Activated effector memory CD4-positive, alpha-beta T cell treated with Interleukin-2 at 50 U/mL for 16 hours (primary cell): ENCODE results near the gene ZNRF4.
"Not testable (repeated sequence)": the region's sequence is repeated elsewhere in the genome, so short reads cannot be mapped to it uniquely, and the experiment has no call there.

Experiments
- DNase-seq: peaks from one replicate; pipeline ENCODE4 v3.0.0-alpha.2; 2020

The ZNRF4 gene, protein sequence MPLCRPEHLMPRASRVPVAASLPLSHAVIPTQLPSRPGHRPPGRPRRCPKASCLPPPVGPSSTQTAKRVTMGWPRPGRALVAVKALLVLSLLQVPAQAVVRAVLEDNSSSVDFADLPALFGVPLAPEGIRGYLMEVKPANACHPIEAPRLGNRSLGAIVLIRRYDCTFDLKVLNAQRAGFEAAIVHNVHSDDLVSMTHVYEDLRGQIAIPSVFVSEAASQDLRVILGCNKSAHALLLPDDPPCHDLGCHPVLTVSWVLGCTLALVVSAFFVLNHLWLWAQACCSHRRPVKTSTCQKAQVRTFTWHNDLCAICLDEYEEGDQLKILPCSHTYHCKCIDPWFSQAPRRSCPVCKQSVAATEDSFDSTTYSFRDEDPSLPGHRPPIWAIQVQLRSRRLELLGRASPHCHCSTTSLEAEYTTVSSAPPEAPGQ

DNA sequence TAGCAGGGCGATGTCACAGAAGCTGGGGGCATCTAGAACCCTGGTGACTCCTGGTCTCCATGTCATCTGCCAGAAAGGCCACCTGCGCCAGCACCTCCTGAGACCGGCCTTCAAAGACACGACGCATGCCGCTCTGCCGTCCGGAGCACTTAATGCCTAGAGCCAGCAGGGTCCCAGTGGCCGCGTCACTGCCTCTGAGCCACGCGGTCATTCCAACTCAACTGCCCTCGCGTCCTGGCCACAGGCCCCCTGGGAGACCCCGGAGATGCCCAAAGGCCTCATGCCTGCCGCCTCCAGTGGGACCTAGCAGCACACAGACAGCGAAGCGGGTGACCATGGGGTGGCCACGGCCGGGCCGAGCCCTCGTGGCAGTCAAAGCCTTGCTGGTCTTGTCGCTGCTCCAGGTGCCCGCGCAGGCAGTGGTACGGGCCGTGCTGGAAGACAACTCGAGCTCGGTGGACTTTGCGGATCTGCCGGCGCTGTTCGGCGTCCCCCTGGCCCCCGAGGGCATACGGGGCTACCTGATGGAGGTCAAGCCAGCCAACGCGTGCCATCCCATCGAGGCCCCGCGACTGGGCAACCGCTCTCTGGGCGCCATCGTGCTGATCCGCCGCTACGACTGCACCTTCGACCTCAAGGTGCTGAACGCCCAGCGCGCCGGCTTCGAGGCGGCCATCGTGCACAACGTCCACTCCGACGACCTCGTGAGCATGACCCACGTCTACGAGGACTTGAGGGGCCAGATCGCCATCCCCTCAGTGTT is at the start of gene ZNRF4:
Gene ZNRF4, plus strand, starts transcription at position 51 of the 763 bp plus-strand sequence. Its CDS starts 75 bp downstream, at position 126.
- no peak for DNase-seq

DNA sequence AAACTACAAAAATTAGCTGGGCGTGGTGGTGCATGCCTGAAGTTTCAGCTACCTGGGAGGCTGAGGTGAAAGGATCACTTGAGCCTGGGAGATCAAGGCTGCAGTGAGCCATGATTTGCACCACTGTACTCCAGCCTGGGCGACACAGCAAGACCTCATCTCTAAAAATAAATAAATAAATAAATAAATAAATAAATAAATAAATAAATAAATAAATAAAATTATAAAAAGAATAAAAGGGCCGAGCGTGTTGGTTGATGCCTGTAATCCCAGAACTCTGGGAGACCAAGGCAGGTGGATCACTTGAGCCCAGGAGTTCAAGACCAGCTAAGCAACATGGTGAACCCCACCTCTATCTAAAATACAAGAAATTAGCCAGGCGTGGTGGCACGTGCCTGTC is 49.0 kb upstream of the ZNRF4 start:
- not testable (repeated sequence) for DNase-seq

DNA sequence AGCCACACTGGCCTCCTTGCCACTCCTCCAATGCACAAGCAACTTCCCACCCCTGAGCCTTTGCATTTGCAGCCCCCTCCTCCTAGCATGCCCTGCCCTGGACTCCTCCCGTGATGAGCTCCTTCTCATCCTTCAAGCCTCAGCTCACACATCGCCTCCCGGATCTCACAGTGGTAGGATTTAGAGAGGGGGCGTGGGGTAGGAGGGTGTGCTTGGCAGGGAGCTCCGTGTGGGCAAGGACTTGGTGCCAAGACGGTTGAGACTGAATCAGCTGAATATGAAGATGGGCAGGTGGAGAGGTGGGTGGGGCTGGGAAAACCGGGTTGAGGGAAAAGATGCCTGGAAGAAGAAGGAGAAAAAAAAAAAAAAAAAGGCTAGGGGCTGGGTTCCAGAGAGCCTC is 48.4 kb upstream of the ZNRF4 start:
- no peak for DNase-seq

DNA sequence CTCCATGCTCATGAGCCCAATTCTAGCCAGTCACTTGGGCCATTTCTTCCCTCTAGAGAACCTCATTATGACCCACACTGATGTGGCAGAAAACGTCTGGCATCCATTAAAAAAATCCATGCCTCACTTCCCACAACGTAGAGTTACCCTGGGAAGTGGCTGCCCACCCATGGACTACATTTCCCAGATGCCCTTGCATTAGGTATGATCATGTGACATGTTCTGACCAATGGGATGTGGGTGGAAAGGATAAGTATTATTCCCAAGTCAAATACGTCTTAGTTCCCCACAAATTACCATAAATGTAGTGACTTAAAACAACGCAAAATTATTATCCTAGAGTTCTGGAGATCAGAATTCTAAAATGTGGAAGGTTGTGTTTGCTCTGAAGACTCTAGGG is 47.9 kb upstream of the ZNRF4 start:
- DNase-seq = no peak

DNA sequence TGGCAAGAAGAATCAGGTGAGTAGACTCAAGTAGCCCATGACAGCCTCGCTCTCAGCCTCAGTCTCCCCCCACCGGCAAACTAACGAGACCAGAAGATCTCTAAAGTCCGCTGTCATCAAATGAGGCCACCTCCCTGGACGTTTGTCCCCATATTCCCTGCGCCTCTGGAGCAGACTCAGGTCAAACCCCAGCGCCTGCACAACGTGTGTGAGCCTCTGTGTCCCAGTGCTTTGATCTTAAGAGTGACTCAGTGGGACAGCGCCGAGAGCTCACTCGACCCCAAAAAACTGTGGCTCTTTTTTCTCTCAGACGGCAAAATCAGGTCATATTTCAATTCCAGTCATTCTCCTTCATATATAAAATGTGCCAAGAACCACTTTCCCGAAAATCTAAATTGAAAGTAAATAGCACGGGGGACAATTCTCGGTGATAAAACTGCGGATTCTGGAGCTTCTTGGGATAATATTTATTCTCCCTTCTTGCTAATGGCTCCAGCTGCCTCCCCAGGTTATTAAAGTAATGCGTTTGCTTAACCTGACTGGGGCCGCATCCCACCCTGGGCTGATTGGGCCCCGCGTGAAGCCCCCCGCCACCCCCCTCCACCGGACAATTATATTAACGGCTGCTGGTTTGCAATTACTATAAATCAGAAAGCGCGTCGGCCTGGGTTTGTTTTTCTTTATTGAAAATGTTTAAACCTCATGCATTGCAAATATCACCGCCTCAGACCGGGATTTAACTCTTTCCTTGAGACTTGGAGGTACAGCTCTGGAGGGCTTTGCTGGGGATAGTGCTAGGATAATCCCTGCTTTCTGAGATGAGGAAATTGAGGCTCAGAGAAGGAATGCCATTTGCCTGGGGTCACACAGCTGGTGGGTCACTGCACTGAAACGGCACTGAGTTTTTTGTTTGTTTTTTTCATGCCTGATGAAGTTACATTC is 37.5 kb upstream of the ZNRF4 start:
- no peak for DNase-seq

DNA sequence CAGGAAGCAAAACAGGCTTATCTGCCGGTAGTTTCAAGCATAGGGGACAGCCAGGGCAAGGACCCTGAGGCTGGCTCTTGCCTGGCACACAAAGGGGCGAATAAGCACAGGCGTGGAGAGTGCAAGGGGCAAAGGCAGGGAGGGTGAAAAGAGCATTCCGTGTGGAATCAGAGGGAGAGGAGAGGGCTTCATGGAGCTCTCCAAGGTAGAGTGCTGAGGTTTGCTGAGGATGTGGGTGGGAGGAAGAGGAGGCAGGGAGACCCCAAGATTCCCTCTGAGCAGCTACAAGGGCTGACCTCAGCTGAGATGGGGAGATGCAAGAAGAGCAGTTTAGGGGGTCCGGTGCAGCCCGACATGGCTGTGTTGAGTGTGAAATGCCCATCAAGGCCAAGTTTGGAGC is 36.5 kb upstream of the ZNRF4 start:
- no peak for DNase-seq

DNA sequence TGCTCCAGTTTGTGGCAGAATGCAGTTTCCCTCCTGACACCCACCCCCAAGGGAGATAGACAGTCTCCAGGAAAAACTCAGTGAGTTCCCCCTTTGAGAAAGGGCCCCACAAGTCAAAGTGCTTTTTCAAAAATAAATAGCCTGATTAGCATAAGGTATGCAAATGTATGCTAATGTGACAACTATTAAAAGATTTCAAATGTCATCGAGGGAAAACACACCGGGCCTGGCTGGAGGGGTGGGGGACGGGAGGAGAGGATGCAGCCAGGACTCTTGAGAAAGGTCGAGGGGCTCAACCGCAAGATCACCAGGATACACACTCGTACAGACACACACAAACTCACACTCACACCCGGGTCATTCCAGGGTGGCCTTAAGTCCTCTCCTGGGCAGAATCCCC is 34.3 kb upstream of the ZNRF4 start:
- DNase-seq = no peak

DNA sequence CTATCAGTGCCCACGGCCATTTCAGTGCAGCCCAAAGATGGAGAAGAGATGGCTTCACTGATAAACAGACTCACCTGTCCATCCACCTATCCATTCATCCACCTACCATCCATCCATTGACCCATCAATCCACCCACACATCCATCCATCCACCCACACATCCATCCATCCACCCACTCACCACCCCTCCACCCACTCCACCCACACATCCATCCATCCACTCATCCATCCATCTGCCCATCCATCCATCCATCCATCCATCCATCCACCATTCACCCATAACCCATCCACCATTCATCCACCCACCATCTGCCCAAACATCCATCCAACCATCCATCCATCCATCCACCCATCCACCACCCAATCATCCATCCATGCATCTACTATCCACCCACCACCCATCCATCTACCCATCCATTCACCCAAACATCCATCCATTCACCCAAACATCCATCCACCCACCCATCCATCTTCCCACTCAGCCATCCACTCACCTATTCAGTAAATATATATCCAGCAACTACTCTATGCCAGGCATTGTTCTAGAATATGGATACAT is 31.6 kb upstream of the ZNRF4 start:
- no peak for DNase-seq

DNA sequence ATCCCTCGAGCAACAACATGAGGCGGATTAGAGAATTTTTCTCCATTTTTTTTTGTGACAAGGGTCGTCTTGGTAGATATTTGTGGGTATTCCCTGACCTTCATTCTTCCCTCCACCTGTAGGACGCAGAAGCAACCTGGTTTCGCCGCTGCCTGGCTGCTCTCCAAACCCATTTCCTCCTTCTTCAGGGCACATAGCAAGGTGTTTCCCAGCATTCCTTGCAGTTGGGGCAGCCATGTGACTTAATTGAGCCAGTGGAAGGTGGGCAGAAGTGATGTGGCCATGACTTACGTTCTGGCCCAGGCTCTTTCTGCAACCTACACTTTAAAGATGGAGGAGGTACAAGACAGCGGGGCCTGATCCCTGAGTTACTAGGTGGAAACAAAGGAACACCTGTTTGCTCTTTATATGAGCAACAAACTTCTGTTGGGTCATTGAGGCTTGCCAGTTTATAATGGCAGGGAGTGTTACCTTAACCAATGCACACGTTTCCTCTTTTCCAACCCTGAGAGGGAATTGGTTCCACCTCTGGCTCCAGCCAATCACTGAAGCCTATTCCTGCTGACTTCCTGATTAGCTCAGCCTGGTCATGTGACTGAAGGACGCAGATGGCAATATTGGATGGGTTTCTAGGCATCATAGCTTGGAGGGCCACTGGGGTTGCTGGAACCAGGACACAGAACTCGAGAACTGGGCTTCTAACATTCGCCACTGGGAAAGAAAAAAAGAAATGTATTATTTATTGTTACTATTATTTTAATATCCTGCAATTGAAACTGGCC is 30.8 kb upstream of the ZNRF4 start:
- DNase-seq = no peak

DNA sequence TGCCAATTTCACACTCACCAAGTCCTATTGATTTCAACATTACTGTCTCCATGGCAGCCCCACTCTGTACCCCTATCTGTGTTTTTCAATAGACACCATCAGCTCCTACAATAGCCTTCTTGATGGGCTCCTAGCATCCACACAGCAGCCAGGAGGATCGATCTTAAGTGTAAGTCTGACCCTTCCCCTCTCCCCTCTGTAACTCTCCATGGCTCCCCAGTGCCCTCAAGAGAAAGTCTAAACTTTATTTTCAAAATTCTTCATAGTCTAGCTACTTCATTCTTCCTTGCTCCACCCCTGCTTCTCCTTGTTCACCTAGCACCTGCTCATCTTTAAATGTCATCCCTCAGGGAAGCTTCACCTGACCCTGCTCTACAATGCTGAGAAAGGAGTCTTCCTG is 30.0 kb upstream of the ZNRF4 start:
- DNase-seq = no peak

DNA sequence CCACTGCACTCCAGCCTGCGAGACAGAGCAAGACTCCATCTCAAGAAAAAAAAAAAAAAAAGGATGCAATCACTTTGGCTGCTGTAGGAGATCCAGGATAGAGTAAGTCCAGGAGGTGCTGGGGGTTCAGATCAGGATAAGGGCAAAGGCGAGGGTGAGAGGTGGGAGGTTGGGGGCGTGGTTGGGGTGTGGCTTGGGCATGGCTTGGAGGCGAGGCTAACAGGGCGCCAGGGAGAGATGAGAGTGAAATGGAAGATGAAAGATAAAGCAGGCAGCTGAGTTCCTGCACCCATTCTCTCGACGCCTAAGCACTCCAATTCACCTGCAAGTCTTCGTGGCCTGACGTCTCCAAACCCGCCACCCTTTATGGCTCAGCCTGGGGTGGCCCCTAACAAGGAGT is 25.0 kb upstream of the ZNRF4 start:
- DNase-seq = no peak

DNA sequence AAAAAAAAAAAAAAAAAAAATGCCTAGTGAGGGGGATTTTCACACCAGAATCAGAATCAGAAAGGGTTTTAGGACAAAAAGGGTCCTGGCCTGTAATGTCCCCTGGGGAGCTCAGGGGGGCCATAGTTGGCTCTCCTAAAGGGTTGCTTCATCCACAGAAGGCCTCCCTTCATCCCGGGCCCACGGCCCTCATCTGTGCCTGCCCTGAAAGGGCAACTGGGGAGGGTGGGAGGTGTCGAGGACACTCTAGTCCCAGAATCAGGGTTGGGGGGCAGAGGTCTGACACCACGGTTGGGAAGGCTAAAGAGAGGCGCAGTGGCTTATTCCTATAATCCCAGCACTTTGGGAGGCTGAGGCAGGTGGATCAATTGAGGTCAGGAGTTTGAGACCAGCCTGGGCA is 22.5 kb upstream of the ZNRF4 start:
- no peak for DNase-seq

DNA sequence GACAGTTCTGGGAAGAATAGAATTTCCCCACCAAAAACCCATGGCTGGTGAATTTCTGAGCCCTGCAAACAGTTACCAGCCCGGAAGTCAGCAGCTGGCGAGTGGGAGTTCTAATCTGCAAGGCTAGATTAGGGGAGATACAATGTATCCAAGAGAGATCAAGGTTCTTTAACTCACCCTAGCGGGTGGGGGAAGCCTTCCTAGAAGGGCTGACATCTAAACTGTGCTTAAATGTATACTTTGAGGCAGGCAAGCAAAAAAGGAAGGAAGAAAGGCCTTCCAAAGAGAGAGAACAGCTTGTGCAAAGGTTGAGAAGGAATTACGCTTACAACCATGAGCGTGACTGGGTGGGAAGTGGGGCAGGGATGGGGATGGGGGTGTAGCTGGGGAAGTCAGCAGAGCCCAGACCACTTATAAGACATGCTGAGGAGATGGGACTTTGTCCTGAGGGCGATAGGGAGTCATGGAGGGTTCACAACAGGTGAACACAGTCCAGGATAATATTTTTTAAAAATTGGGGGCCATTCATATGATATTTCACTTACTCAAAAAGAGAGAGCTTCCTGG is 20.8 kb upstream of the ZNRF4 start:
- DNase-seq = no peak

DNA sequence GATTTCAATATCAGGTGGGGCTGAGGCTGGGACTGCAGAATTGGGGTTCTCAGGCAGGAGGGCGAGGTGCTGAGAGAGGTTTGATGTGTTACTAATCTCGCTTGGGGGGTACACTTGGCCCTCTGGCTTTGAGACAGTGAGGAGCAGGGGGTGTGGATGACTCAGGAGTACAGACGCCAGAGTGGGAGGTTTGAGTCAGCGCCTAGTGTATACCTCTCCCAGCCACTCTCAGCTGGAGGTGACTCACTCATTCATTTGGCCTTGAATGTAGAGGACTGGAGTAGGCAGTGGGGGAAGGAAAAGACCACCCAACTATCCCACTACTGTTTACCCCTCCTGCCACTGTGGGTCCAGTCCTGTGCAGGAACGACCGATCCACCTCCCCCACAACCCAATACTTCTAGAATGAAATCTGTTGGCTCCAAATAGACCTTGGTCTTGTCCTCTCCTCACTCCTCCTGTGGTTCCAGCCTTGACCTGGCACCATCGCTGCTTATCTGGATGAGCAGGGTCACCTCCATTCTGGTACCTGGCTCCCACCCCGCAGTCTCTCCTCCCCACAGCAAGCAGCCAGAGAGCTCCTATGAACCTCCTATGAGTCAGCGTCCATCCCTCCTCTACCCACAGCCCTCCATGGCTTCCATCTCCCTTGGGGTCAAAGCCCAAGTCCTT is 20.1 kb upstream of the ZNRF4 start:
- DNase-seq = no peak

DNA sequence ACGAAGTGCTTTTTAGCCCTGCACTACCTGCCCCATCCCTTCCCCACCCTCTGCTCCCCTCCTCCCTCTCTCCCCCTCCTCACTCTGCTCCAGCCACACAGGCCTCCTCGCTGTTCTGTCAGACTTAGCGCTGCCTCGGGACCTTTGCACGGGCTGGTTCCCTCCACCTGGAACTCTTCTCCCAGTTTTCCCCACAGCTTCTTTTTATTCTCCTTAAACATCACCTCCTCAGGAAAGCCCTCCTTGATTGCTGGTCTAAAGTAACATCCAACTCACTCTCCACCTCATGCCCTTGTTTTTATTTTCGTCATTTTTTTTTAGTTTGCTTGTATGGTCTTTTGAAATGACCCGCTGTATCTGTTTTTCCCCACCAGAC is 19.6 kb upstream of the ZNRF4 start:
- no peak for DNase-seq

DNA sequence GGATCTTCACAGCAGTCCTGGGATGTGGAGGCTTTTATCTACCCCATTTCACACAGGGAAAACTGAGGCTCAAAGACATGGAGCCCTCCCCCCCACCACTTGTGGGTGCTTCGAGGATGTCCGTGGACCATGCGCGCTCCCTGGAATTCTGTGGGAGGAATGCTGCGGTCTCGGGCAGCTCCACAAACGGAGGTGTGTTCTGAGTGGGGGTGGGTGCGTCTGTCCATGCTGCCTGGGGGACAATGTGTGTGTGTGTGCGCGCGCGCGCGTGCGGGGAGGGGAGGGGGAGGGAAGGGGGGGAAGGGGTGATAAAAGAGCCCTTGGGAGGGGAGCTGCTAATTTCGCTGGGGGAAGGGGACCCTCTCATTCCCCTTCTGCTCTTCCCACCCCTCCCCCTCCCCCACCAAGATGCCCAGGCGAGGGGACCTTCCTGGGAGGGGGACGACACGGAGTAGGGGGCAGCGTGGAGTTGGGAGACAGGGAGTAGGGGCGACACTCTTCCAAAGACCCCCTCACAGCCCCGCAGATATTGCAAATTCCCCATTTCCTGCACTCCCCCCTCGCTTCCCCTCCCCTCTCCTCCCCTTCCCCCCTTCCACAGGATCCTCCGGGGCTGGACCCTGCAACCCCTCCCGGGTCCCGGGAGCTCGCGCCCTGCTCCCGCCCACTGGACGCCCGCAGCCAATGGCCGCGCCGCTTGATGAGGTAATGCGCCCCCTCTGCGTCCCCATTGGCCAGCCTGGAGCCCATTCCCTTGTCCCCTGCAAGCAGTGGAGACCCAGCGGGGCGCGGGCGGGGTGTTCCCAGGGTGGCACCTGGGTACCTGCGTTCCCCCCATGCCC is 18.9 kb upstream of the ZNRF4 start:
- no peak for DNase-seq

DNA sequence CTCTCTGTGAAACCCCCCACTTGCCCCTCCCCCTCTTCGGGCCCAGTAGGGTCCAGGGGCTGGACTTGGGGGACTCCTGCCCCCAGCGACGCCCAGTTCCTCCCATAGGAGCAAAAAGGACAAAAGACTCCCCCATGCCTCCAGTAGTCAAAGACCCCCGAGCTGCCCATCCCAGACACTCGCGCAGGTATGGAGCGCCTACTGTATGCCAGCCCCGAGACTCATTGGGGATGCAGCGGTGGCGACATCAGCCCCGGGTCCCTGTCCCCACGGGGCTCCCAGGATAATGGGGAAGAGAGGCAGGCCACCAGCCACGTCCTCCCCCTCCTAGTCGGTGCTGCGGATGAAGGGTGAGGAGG is 18.3 kb upstream of the ZNRF4 start:
- no peak for DNase-seq

DNA sequence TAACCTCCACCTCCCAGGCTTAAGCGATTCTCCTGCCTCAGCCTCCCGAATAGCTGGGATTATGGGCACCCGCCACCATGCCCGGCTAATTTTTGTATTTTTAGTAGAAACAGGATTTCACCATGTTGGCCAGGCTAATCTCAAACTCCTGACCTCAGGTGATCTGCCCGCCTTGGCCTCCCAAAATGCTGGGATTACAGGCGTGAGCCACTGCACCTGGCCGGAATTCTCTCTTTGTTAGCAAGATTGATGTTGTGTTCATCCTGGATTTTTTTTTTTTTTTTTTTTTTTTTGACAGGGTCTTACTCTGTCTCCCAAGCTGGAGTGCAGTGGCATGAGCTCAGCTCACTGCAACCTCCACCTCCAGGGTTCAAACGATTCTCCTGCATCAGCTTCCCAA is 16.5 kb upstream of the ZNRF4 start:
- not testable (repeated sequence) for DNase-seq

DNA sequence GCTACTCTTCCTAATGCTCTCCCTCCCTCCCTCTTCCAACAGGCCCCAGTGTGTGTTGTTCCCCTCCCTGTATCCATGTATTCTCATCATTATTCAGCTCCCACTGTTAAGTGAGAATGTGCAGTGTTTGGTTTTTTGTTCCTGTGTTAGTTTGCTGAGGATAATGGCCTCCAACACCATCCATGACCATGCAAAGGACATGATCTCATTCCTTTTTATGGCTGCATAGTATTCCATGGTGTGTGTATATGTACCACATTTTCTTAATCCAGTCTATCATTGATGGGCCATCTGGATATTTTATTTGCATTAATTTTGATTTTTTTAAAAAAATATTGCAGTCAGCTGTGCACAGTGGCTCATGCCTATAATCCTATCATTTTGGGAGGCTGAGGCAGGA is 15.8 kb upstream of the ZNRF4 start:
- no peak for DNase-seq

DNA sequence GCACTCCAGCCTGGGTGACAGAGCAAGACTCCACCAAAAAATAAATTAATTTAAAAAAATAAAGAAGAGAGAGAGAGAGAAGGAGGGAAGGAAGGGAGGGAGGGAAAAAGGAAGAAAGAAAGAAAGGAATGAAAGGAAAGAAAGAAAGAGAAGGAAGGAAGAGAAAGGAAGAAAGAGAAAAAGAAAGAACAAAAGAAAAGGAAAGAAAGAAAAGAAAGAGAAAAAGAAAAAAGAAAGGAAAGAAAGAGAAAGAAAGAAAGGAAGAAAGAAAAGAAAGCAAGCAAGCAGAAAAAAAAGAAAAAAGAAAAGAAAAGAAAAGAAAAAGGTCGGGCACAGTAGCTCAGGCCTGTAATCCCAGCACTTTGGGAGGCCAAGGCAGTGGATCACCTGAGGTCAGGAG is 14.9 kb upstream of the ZNRF4 start:
- no peak for DNase-seq
